Measurements from ENCODE around the gene TMEM233.

Gene TMEM233

GRCh38 chr12:119692410-119692809, 98.8 kb downstream of the TMEM233 start:
- H3K9me3 ChIP-seq (ENCODE audit: insufficient read depth, low read depth, low read length), result no peaks in the 10 kb centered on the region
- H3K4me1 ChIP-seq (ENCODE audit: insufficient read depth, low read length), result no peaks in the 10 kb centered on the region
- H3K27me3 ChIP-seq (ENCODE audit: insufficient read depth, low read length), result no peaks in the 10 kb centered on the region
- no peak overlapping the region for H3K4me3 ChIP-seq (ENCODE audit: low read length)
- WGBS, result 95% methylated on average over 5 of the region's 5 CpGs
- no peak overlapping the region for H3K27ac ChIP-seq (ENCODE audit: low read depth, low read length)
- no peak overlapping the region for H3K9ac ChIP-seq (ENCODE audit: low read depth, low read length)
- peaks cover 66% of the 10 kb centered on the region for H3K36me3 ChIP-seq (ENCODE audit: insufficient read depth, low read length)
